Immature natural killer cell (primary cell): ENCODE results near the gene ARHGAP15. TPM values are rescaled to one million over a fixed set of nuclear protein-coding genes. Genes with fewer than 3 reads are reported as not detected.
A peak's percentile ranks its signal among the peaks of the same experiment; 100 is the strongest.

ENCODE experiments used
- DNase-seq, 3 donors: peaks; one replicate each; pipeline ENCODE4 v3.0.0; 2022; ENCODE audit warnings: mixed read lengths in 1 of 3
- H3K27ac Mint-ChIP-seq, 6 donors: one replicate each; pipeline ENCODE4 v1.8.0; 2020; ENCODE audit warnings: mixed read lengths in 6 of 6, mild to moderate bottlenecking in 5 of 6, inconsistent platforms in 4 of 6, moderate library complexity in 3 of 6
- H3K27me3 Mint-ChIP-seq, 3 donors: one replicate each; pipeline ENCODE4 v1.8.0; 2020 to 2021; ENCODE audit warnings: low read depth in 3 of 3, mild to moderate bottlenecking in 3 of 3, mixed read lengths in 3 of 3, moderate library complexity in 3 of 3, inconsistent platforms in 1 of 3
- H3K36me3 Mint-ChIP-seq, 3 donors: one replicate each; pipeline ENCODE4 v1.8.0; 2020; ENCODE audit warnings: mixed read lengths in 3 of 3, inconsistent platforms in 2 of 3, mild to moderate bottlenecking in 2 of 3
- H3K4me1 Mint-ChIP-seq, 2 donors: one replicate each; pipeline ENCODE4 v1.8.0; 2020; ENCODE audit warnings: inconsistent platforms in 2 of 2, mild to moderate bottlenecking in 2 of 2, mixed read lengths in 2 of 2, moderate library complexity in 1 of 2
- H3K4me3 Mint-ChIP-seq, 5 donors: one replicate each; pipeline ENCODE4 v1.8.0; 2020; ENCODE audit warnings: mild to moderate bottlenecking in 5 of 5, mixed read lengths in 5 of 5, inconsistent platforms in 3 of 5, moderate library complexity in 3 of 5
- H3K9me3 Mint-ChIP-seq, 6 donors: one replicate each; pipeline ENCODE4 v1.8.0; 2020; ENCODE audit warnings: mild to moderate bottlenecking in 6 of 6, mixed read lengths in 6 of 6, inconsistent platforms in 4 of 6, moderate library complexity in 3 of 6
- polyA plus RNA-seq, 3 donors: library from polyadenylated mRNA; unstranded; fragments of 300-500 nt; fragmentation: Illumina TruSeq; gene quantifications; one replicate each; pipeline ENCODE4 v1.2.3, GENCODE V29; 2021

ARHGAP15 gene
- polyA plus RNA-seq, 3 donors from 2014 or later, result 107 to 168 (median 150) TPM

- Mint-ChIP-seq H3K27ac (peak overlapping the region in 1 of 6 donors; percentile 22), H3K4me1 (peaks cover 22 to 39% of the 10 kb centered on the region in 2 donors), H3K27me3 (peaks cover 0 to 9% (median 8%) of the 10 kb centered on the region in 3 donors), H3K36me3 (no peaks in the 10 kb centered on the region), H3K9me3 (no peaks in the 10 kb centered on the region), H3K4me3 (no peak overlapping the region)
- DNase-seq, result no peak
Measured at GRCh38 chr2:143125717-143126116, 3.5 kb upstream of the ARHGAP15 start.

- Mint-ChIP-seq H3K27me3 (peaks cover 0 to 8% (median 4%) of the 10 kb centered on the region in 3 donors), H3K27ac (peak overlapping the region; percentile 26 to 90 (median 68)), H3K4me3 (peak overlapping the region; percentile 33 to 62 (median 52)), H3K36me3 (peaks cover 3 to 8% (median 5%) of the 10 kb centered on the region in 3 donors), H3K4me1 (peaks cover 74 to 99% of the 10 kb centered on the region in 2 donors), H3K9me3 (peaks cover 0 to 1% (median 0%) of the 10 kb centered on the region in 6 donors)
- DNase-seq, result no peak
Measured at GRCh38 chr2:143132355-143132754, 3.1 kb downstream of the ARHGAP15 start.

GRCh38 chr2:143133783-143134182 lies 4.6 kb downstream of the ARHGAP15 start:
- no peak for DNase-seq
- peaks cover 0 to 1% (median 0%) of the 10 kb centered on the region in 6 donors for H3K9me3 Mint-ChIP-seq
- peak overlapping the region in 2 of 5 donors; percentile 47 to 59 for H3K4me3 Mint-ChIP-seq
- H3K27me3 Mint-ChIP-seq, result peaks cover 0 to 5% (median 4%) of the 10 kb centered on the region in 3 donors
- peak overlapping the region in 1 of 6 donors; percentile 79 for H3K27ac Mint-ChIP-seq
- H3K4me1 Mint-ChIP-seq, result peaks cover 74 to 100% of the 10 kb centered on the region in 2 donors
- H3K36me3 Mint-ChIP-seq, result peaks cover 3 to 8% (median 5%) of the 10 kb centered on the region in 3 donors

GRCh38 chr2:143138292-143138691 lies 9.1 kb downstream of the ARHGAP15 start:
- Mint-ChIP-seq H3K9me3 (peaks cover 0 to 1% (median 0%) of the 10 kb centered on the region in 6 donors), H3K27ac (peak overlapping the region in 1 of 6 donors; percentile 20), H3K36me3 (peaks cover under 1 to 4% (median 3%) of the 10 kb centered on the region in 3 donors), H3K4me3 (peak overlapping the region in 1 of 5 donors; percentile 18), H3K27me3 (no peaks in the 10 kb centered on the region), H3K4me1 (peaks cover 79 to 100% of the 10 kb centered on the region in 2 donors)
- no peak for DNase-seq

GRCh38 chr2:143139835-143140393 lies 10.7 kb downstream of the ARHGAP15 start:
- no peaks in the 10 kb centered on the region for H3K27me3 Mint-ChIP-seq
- no peak for DNase-seq
- peak overlapping the region; percentile 70 to 86 (median 84) for H3K27ac Mint-ChIP-seq
- peaks cover 81 to 100% of the 10 kb centered on the region in 2 donors for H3K4me1 Mint-ChIP-seq
- H3K9me3 Mint-ChIP-seq, result no peaks in the 10 kb centered on the region
- peaks cover 0 to 5% (median 0%) of the 10 kb centered on the region in 3 donors for H3K36me3 Mint-ChIP-seq
- H3K4me3 Mint-ChIP-seq, result peak overlapping the region; percentile 62 to 85 (median 73)

- no peaks in the 10 kb centered on the region for H3K9me3 Mint-ChIP-seq
Measured at GRCh38 chr2:143140864-143141661, 11.8 kb downstream of the ARHGAP15 start.

GRCh38 chr2:143142598-143142997 lies 13.4 kb downstream of the ARHGAP15 start:
- H3K27me3 Mint-ChIP-seq, result no peaks in the 10 kb centered on the region
- H3K27ac Mint-ChIP-seq, result no peak overlapping the region
- peaks cover 81 to 99% of the 10 kb centered on the region in 2 donors for H3K4me1 Mint-ChIP-seq
- DNase-seq, result no peak
- H3K9me3 Mint-ChIP-seq, result no peaks in the 10 kb centered on the region
- no peak overlapping the region for H3K4me3 Mint-ChIP-seq
- peaks cover 0 to 5% (median 3%) of the 10 kb centered on the region in 3 donors for H3K36me3 Mint-ChIP-seq

More at GRCh38 chr2:143140864-143141661, 11.8 kb downstream of the ARHGAP15 start:
- H3K36me3 Mint-ChIP-seq, result peaks cover 0 to 5% (median 3%) of the 10 kb centered on the region in 3 donors
- H3K4me3 Mint-ChIP-seq, result peak overlapping the region in 4 of 5 donors; percentile 41 to 85 (median 74)
- no peaks in the 10 kb centered on the region for H3K27me3 Mint-ChIP-seq
- no peak for DNase-seq
- H3K27ac Mint-ChIP-seq, result peak overlapping the region; percentile 2 to 86 (median 56)
- peaks cover 78 to 99% of the 10 kb centered on the region in 2 donors for H3K4me1 Mint-ChIP-seq

- peak overlapping the region in 3 of 6 donors; percentile 2 to 56 (median 6) for H3K27ac Mint-ChIP-seq
- no peaks in the 10 kb centered on the region for H3K9me3 Mint-ChIP-seq
- H3K4me1 Mint-ChIP-seq, result peaks cover 81 to 99% of the 10 kb centered on the region in 2 donors
- no peak for DNase-seq
- no peak overlapping the region for H3K4me3 Mint-ChIP-seq
- peaks cover 0 to 5% (median 3%) of the 10 kb centered on the region in 3 donors for H3K36me3 Mint-ChIP-seq
- no peaks in the 10 kb centered on the region for H3K27me3 Mint-ChIP-seq
Measured at GRCh38 chr2:143144813-143145455, 15.7 kb downstream of the ARHGAP15 start.

- H3K27ac Mint-ChIP-seq, result peak overlapping the region in 2 of 6 donors; percentile 37 to 47
- no peak overlapping the region for H3K4me3 Mint-ChIP-seq
- DNase-seq, result no peak
- no peaks in the 10 kb centered on the region for H3K9me3 Mint-ChIP-seq
- no peaks in the 10 kb centered on the region for H3K27me3 Mint-ChIP-seq
- H3K36me3 Mint-ChIP-seq, result peaks cover 0 to 5% (median 3%) of the 10 kb centered on the region in 3 donors
- H3K4me1 Mint-ChIP-seq, result peaks cover 78 to 99% of the 10 kb centered on the region in 2 donors
Measured at GRCh38 chr2:143146366-143146765, 17.1 kb downstream of the ARHGAP15 start.

GRCh38 chr2:143146815-143147530 lies 17.8 kb downstream of the ARHGAP15 start:
- Mint-ChIP-seq H3K27ac (peak overlapping the region in 4 of 6 donors; percentile 14 to 76 (median 34)), H3K36me3 (peaks cover 0 to 5% (median 3%) of the 10 kb centered on the region in 3 donors), H3K4me1 (peaks cover 78 to 99% of the 10 kb centered on the region in 2 donors), H3K27me3 (no peaks in the 10 kb centered on the region), H3K4me3 (no peak overlapping the region), H3K9me3 (no peaks in the 10 kb centered on the region)
- DNase-seq, result no peak

GRCh38 chr2:143148011-143148410 lies 18.8 kb downstream of the ARHGAP15 start:
- Mint-ChIP-seq H3K36me3 (peaks cover 0 to 5% (median 3%) of the 10 kb centered on the region in 3 donors), H3K4me1 (peaks cover 82 to 99% of the 10 kb centered on the region in 2 donors), H3K9me3 (no peaks in the 10 kb centered on the region), H3K27ac (peak overlapping the region; percentile 6 to 92 (median 58)), H3K4me3 (peak overlapping the region in 1 of 5 donors; percentile 18), H3K27me3 (peaks cover 0 to 1% (median 0%) of the 10 kb centered on the region in 3 donors)
- no peak for DNase-seq

GRCh38 chr2:143148757-143149156 lies 19.5 kb downstream of the ARHGAP15 start:
- Mint-ChIP-seq H3K9me3 (no peaks in the 10 kb centered on the region), H3K4me3 (peak overlapping the region; percentile 51 to 67 (median 62)), H3K27me3 (peaks cover 0 to 1% (median 0%) of the 10 kb centered on the region in 3 donors), H3K27ac (peak overlapping the region; percentile 69 to 92 (median 76)), H3K36me3 (peaks cover 0 to 3% (median 2%) of the 10 kb centered on the region in 3 donors), H3K4me1 (peaks cover 79 to 95% of the 10 kb centered on the region in 2 donors)
- peak; percentile 14 to 43 (median 37) for DNase-seq

- Mint-ChIP-seq H3K4me3 (peak overlapping the region in 3 of 5 donors; percentile 15 to 28 (median 21)), H3K27ac (peak overlapping the region in 5 of 6 donors; percentile 10 to 77 (median 44)), H3K36me3 (peaks cover 0 to under 1% (median 0%) of the 10 kb centered on the region in 3 donors), H3K27me3 (peaks cover 0 to 1% (median 0%) of the 10 kb centered on the region in 3 donors), H3K9me3 (no peaks in the 10 kb centered on the region), H3K4me1 (peaks cover 72 to 95% of the 10 kb centered on the region in 2 donors)
- DNase-seq, result no peak
Measured at GRCh38 chr2:143150287-143150686, 21.1 kb downstream of the ARHGAP15 start.
